ENCODE measurements around the gene PLEKHG1.
A peak's percentile ranks its signal among the peaks of the same experiment; 100 is the strongest.

PLEKHG1 gene

DNA sequence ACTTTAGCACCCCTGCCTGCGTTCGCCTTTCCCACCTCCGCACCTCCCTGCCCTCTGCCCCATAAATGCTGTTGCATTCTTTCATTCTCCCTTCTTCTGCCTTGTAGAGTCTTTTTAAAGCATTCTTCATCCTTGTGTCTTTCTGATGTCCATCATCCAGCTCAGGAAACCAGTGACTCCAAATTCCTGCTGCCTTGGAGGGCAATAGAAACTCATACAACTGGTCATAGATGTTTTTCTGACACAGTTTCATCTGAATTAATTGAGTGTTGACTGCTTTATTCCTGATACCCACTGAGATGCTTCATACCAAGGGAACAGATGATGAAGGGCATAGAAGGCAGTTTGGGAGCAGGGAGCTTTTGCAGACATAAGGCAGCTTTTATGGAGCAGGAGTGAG is 19.6 kb downstream of the PLEKHG1 start:
- in situ Hi-C loops (cut with MboI; ENCODE audit: low pct_unique_long_range_greater_than_20kb, low sequenced_read_pairs, unreplicated experiment) = no loop called here

DNA sequence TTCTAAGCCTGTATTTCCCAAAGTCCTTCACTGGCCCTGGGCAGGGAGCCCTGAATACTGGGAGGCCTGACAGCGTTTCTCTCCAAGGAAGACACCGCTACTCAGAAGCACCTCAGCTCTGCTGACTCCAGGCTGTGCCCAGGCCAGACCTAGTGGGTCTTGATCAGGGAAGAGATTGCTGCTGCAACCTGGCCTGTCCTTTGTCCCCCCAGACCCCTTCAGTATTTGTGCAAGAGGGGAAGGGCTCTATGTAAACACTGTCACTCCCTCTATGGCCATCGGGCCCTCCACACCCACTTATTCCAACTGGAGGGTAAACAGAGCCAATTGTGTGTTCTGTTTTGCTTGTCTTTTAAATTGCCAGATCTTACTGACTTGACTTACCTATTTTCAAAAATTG is 20.6 kb downstream of the PLEKHG1 start:
- no peak for DNase-seq (ENCODE audit: low spot score)
- TF ChIP-seq, protein P1, sequence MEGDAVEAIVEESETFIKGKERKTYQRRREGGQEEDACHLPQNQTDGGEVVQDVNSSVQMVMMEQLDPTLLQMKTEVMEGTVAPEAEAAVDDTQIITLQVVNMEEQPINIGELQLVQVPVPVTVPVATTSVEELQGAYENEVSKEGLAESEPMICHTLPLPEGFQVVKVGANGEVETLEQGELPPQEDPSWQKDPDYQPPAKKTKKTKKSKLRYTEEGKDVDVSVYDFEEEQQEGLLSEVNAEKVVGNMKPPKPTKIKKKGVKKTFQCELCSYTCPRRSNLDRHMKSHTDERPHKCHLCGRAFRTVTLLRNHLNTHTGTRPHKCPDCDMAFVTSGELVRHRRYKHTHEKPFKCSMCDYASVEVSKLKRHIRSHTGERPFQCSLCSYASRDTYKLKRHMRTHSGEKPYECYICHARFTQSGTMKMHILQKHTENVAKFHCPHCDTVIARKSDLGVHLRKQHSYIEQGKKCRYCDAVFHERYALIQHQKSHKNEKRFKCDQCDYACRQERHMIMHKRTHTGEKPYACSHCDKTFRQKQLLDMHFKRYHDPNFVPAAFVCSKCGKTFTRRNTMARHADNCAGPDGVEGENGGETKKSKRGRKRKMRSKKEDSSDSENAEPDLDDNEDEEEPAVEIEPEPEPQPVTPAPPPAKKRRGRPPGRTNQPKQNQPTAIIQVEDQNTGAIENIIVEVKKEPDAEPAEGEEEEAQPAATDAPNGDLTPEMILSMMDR (IDR thresholded peaks at IDR 0.05; ENCODE audit: extremely low read depth, insufficient read depth, missing control alignments) = no peak
- in situ Hi-C loops (cut with MboI; ENCODE audit: low pct_unique_long_range_greater_than_20kb, low sequenced_read_pairs, unreplicated experiment) = no loop called here

More for the DNA sequence above, 19.6 kb downstream of the PLEKHG1 start:
- DNase-seq (ENCODE audit: low spot score) = no peak
- TF ChIP-seq, protein P1 (IDR thresholded peaks at IDR 0.05; ENCODE audit: extremely low read depth, insufficient read depth, missing control alignments) = no peak

DNA sequence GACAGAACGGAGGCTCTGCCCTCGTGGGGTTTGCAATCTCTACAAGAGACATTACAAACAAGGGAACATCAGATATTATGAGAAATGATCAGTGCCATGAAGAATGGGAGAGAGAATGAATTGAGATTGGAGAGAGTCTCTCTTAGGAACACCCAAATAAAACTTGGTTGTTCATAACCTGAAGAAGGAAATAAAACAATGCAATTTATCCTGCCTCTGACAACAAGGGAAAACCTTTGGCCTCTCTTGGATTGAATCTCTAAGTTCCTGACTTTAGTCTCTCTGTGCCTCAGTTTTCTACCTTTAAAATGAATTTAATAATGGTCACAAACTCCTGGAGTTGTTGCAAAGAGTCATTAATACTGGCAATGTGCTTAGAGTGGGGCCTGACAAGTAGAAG is 21.1 kb downstream of the PLEKHG1 start:
- no peak for DNase-seq (ENCODE audit: low spot score)
- in situ Hi-C loops (cut with MboI; ENCODE audit: low pct_unique_long_range_greater_than_20kb, low sequenced_read_pairs, unreplicated experiment) = no loop called here
- TF ChIP-seq, protein P1 (IDR thresholded peaks at IDR 0.05; ENCODE audit: extremely low read depth, insufficient read depth, missing control alignments) = no peak

DNA sequence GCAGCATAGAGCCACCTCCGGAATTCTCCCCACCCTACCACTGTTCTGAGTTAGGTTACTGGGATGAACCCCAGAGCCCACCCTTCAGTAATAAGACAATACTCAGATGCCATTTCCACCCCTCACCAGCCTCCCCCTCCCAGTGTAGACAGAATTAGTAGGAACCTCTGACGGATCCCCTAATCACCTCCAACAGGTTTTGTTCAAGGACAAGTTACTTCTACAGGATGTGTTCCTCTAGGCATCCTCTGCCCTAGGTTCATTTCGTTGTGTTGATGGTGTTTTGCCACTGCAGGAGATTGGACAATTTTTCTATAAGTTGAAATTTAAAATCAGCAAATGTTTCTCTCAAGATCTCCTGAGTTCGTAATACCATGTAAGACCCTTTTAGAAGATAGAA is 22.8 kb downstream of the PLEKHG1 start:
- TF ChIP-seq, protein P1 (IDR thresholded peaks at IDR 0.05; ENCODE audit: extremely low read depth, insufficient read depth, missing control alignments) = no peak
- no peak for DNase-seq (ENCODE audit: low spot score)
- in situ Hi-C loops (cut with MboI; ENCODE audit: low pct_unique_long_range_greater_than_20kb, low sequenced_read_pairs, unreplicated experiment) = no loop called here

DNA sequence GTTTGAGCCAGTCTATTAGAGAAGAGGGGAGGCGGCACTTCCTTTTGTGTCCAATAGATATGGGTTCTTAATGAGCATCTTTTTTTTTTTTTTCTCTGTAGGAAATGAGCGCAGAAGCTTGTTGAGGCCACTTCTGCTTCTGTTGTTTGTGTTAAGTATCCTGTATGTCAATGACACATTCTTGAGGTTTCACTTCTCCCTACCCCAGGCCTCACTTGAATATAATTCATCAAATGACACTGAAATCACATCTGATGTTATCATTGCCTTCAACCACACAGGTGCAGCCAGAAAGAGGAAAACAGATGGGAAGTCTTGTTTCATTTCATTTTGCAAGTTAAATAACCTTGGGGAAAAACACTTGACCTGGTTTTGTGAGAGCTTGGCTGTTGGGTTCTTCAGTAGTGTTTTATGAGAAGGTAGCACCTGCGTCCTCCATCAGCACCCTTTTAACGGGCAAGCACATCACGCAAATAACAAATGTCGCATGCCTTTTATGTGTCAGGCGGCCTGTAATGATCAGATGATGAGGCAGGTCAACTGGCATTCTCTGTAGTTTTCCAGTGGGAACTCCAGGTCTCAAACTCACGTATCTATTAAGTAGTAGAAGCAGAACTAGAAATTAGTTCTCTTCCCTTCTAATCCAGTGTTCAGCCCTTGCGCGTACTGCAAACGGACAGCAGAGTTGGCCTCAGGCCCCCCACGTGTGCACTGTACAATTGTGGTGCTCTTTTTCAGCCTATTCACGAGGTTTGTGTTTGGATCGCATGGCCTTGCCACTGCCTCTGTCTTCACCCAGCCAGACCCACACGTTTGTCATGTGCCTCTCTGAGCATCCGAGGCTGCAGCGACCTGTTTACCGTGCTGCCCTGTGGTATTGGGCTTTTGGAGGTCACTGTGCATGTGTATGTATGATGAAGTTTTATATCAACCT is 23.5 kb downstream of the PLEKHG1 start:
- TF ChIP-seq, protein P1 (IDR thresholded peaks at IDR 0.05; ENCODE audit: extremely low read depth, insufficient read depth, missing control alignments) = no peak
- peak; percentile 59 for DNase-seq (ENCODE audit: low spot score)
- in situ Hi-C loops (cut with MboI; ENCODE audit: low pct_unique_long_range_greater_than_20kb, low sequenced_read_pairs, unreplicated experiment) = no loop called here

DNA sequence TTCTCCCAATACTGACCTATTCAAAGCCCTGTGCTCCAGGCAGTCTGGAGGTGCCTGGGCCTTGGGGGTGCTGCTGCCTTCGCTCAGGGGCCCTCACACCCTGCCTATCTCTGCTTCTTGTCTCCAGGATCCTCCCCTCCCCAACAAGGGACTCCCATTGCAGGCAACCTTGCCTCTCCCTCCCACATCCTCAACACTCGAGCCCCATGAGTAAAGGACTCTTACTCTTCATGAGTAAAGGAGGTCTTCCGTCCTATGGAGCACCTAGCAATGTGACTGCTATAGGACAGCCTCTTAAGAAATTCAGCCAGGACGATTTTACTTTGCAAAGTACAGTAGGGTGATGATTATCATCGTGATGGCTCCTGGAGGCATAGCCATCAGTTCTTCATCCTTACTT is 24.5 kb downstream of the PLEKHG1 start:
- DNase-seq (ENCODE audit: low spot score) = no peak
- in situ Hi-C loops (cut with MboI; ENCODE audit: low pct_unique_long_range_greater_than_20kb, low sequenced_read_pairs, unreplicated experiment) = no loop called here
- TF ChIP-seq, protein P1 (IDR thresholded peaks at IDR 0.05; ENCODE audit: extremely low read depth, insufficient read depth, missing control alignments) = no peak
